ENCODE data around the gene MAN2A1.

- TF ChIP-seq CTCF (IDR thresholded peaks at IDR 0.05; ENCODE audit: low read length): no peak
- TF ChIP-seq EZH2 (IDR thresholded peaks at IDR 0.05; ENCODE audit: borderline replicate concordance, low read length): no peak
Measured at GRCh38 chr5:109769597-109770291, 80.0 kb downstream of the MAN2A1 start.
